Naive thymus-derived CD4-positive, alpha-beta T cell (primary cell): ENCODE data around the gene NAIF1. TPM values are rescaled to one million over a fixed set of nuclear protein-coding genes. Genes with fewer than 3 reads are reported as not detected.
A peak's percentile ranks its signal among the peaks of the same experiment; 100 is the strongest.

Experiments
- ATAC-seq: fragments of 150-1000 bp; cut with Tn5 transposase; 2 replicates; pipeline ENCODE4 v1.10.0; 2021; ENCODE audit warnings: mild to moderate bottlenecking, moderate library complexity
- CTCF ChIA-PET: fragments of 350-600 bp; sonication (Branson Sonifier 250); formaldehyde crosslinking; loops from one replicate; lab custom pipeline; 2021; ENCODE audit warnings: antibody characterized with exemption; lab: Charles Lee
- POLR2A ChIA-PET: fragments of 350-600 bp; sonication (Branson Sonifier 250); formaldehyde crosslinking; loops from one replicate; lab custom pipeline; 2021; ENCODE audit warnings: antibody characterized with exemption, inconsistent platforms; lab: Charles Lee
- DNase-seq, 9 donors: peaks; one replicate each; pipeline versions ENCODE4 v3.0.0 to v3.0.0-alpha.2; 2020 to 2022; ENCODE audit warnings: mixed read lengths in 1 of 9
- H3K27ac ChIP-seq: one replicate; pipeline ENCODE4 v1.7.0; 2013; ENCODE audit warnings: mild to moderate bottlenecking, low read depth, low read length, moderate library complexity
- H3K27me3 ChIP-seq, 2 donors: one replicate each; pipeline ENCODE4 v1.7.0; 2013; ENCODE audit warnings: low read length in 2 of 2, mild to moderate bottlenecking in 2 of 2, moderate library complexity in 2 of 2; ENCODE audit not compliant: control insufficient read depth in 2 of 2, insufficient read depth in 2 of 2
- H3K36me3 ChIP-seq, 3 experiments: 1 replicate in 2 of 3; 2 replicates in 1 of 3; pipeline ENCODE4 v1.7.0; 2013; ENCODE audit warnings: low read length in 3 of 3, mild to moderate bottlenecking in 3 of 3, moderate library complexity in 1 of 3; ENCODE audit not compliant: insufficient read depth in 3 of 3, control insufficient read depth in 2 of 3
- H3K4me1 ChIP-seq, 2 donors: one replicate each; pipeline ENCODE4 v1.7.0; 2013; ENCODE audit warnings: low read length in 2 of 2, mild to moderate bottlenecking in 2 of 2, moderate library complexity in 1 of 2; ENCODE audit not compliant: control insufficient read depth in 2 of 2, insufficient read depth in 2 of 2
- H3K4me3 ChIP-seq: 2 replicates; pipeline ENCODE4 v1.7.0; 2013; ENCODE audit warnings: mild to moderate bottlenecking, low read length
- H3K9me3 ChIP-seq, 3 experiments: 1 replicate in 2 of 3; 2 replicates in 1 of 3; pipeline ENCODE4 v1.7.0; 2013; ENCODE audit warnings: low read length in 3 of 3; ENCODE audit not compliant: control insufficient read depth in 2 of 3
- H3K27ac Mint-ChIP-seq, 9 donors: one replicate each; pipeline ENCODE4 v1.8.0; 2020 to 2022; ENCODE audit warnings: mixed read lengths in 9 of 9, mild to moderate bottlenecking in 8 of 9, moderate library complexity in 5 of 9, inconsistent platforms in 2 of 9
- H3K27me3 Mint-ChIP-seq, 5 donors: one replicate each; pipeline ENCODE4 v1.8.0; 2021 to 2022; ENCODE audit warnings: mixed read lengths in 5 of 5, mild to moderate bottlenecking in 1 of 5
- H3K36me3 Mint-ChIP-seq, 5 donors: one replicate each; pipeline ENCODE4 v1.8.0; 2020 to 2022; ENCODE audit warnings: mixed read lengths in 5 of 5, mild to moderate bottlenecking in 3 of 5, inconsistent platforms in 1 of 5
- H3K4me1 Mint-ChIP-seq, 7 donors: one replicate each; pipeline ENCODE4 v1.8.0; 2020 to 2022; ENCODE audit warnings: mixed read lengths in 7 of 7, mild to moderate bottlenecking in 3 of 7, inconsistent platforms in 1 of 7
- H3K4me3 Mint-ChIP-seq, 10 donors: one replicate each; pipeline ENCODE4 v1.8.0; 2020 to 2022; ENCODE audit warnings: mild to moderate bottlenecking in 10 of 10, mixed read lengths in 10 of 10, moderate library complexity in 6 of 10, inconsistent platforms in 2 of 10
- H3K9me3 Mint-ChIP-seq, 11 donors: one replicate each; pipeline ENCODE4 v1.8.0; 2020 to 2022; ENCODE audit warnings: mixed read lengths in 11 of 11, mild to moderate bottlenecking in 4 of 11, inconsistent platforms in 1 of 11, moderate library complexity in 1 of 11
- intact Hi-C, 2 donors: fragments of 100-400 bp; cut with micrococcal nuclease; formaldehyde crosslinking; loops; one replicate each; pipeline ENCODE4 v1.15.1; 2023
- polyA plus RNA-seq, 2 donors: library from polyadenylated mRNA; unstranded; fragments of 300-500 nt; fragmentation: Illumina TruSeq; gene quantifications; one replicate each; pipeline ENCODE4 v1.2.3, GENCODE V29; 2021
- total RNA-seq, 6 experiments: library from RNA in 5 of 6; stranded (reverse) in 5 of 6; gene quantifications; 1 replicate in 5 of 6; 2 replicates in 1 of 6; pipeline ENCODE4 v1.2.3 and lab custom pipeline; 2021 to 2026

Gene NAIF1
- total and polyA plus RNA-seq, 7 experiments from 2014 or later: 8.6 to 14.8 (median 11.8) TPM

DNA sequence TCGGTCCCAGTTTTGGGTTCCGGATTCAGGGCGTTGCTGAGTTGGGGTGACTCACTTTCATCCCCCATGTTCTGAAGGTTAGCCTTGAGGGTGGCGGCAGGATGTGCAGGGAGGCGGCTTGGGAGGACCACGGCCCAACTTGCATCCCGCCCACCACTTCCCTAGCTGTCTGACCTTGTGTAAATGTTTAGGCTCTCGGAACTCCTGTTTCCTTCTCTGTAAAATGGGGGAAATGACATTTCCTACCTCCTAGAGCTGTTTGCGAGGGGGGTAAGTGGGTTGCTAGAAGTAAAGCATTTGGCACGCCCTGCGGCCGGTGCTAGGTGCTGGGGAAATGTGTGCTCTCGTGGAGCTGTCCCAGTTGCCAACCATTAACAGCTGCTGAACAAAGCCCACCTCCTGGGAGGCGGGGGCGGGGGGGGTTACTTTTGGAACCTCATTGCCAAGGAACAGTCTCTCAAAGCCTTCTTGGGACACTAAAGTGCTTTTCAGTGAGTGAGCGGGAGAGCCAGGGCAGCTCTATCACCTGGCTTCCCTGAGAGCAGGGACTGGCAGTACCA is 32.9 kb upstream of the NAIF1 start:
- Mint-ChIP-seq H3K36me3 (peaks cover 6 to 29% (median 8%) of the 10 kb centered on the region in 5 donors), H3K4me3 (peak overlapping the region in 7 of 10 donors; percentile 9 to 68 (median 39)), H3K9me3 (no peaks in the 10 kb centered on the region), H3K27me3 (no peaks in the 10 kb centered on the region), H3K4me1 (peaks cover 36 to 81% (median 59%) of the 10 kb centered on the region in 7 donors), H3K27ac (peak overlapping the region in 5 of 9 donors; percentile 34 to 69 (median 52))
- H3K27me3 ChIP-seq: no peaks in the 10 kb centered on the region
- ChIA-PET POLR2A (interaction anchor here (0.7 to 1.2 kb wide), 2 partner anchors 16 to 32 kb away, joined by 3 to 4 read pairs; partner anchors contain the start of gene SLC25A25), CTCF (interaction anchor here (0.8 to 1.5 kb wide), 4 partner anchors 8 to 145 kb away, joined by 3 to 5 read pairs (median 3); no protein-coding TSS in a partner anchor)
- no peaks in the 10 kb centered on the region for H3K9me3 ChIP-seq
- no peak for DNase-seq
- no peak for ATAC-seq
- H3K36me3 ChIP-seq: peaks cover 5 to 36% (median 8%) of the 10 kb centered on the region in 3 experiments
- H3K27ac ChIP-seq: no peak overlapping the region
- no peak overlapping the region for H3K4me3 ChIP-seq
- peaks cover 13 to 42% of the 10 kb centered on the region in 2 donors for H3K4me1 ChIP-seq
- intact Hi-C loops: no loop called here

DNA sequence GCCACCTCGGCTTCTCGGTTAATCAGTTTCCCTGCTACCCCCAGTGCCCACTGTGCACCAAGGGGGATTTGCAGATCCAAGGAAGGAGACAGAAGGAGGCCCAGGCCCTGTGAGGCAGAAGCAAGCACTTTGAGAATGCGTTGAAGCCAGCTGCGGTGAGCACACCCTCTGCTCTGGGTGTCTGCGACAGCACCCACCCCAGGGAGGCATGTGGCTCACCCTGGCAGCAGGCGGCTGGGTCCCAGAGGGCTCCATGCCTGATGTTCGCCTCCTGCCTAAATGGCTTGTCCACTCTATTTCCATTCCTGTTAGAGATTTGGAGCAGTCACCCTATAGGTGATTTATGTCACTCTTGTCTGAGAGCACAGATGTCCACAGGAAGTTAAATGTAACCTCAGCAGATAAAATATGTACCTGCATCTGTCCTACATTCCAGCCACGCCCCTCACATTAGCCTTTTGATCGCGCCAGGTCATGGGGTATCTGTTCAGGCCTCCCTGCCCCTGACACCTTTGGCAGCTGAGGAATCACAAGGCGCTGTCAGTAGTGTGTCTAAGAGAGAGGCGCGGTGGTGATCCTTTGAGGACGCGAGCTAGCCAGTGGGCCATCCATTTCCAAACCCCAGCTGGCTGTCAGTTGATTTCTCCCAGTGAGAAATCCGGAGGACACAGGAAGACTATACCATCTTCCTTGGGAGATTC is 32.3 kb upstream of the NAIF1 start:
- Mint-ChIP-seq H3K4me3 (peak overlapping the region in 8 of 10 donors; percentile 9 to 68 (median 44)), H3K36me3 (peaks cover 6 to 28% (median 9%) of the 10 kb centered on the region in 5 donors), H3K9me3 (no peaks in the 10 kb centered on the region), H3K4me1 (peaks cover 40 to 84% (median 65%) of the 10 kb centered on the region in 7 donors), H3K27ac (peak overlapping the region in 5 of 9 donors; percentile 12 to 69 (median 52)), H3K27me3 (no peaks in the 10 kb centered on the region)
- H3K4me1 ChIP-seq: peaks cover 14 to 48% of the 10 kb centered on the region in 2 donors
- intact Hi-C loops: no loop called here
- H3K27ac ChIP-seq: peak overlapping the region; percentile 37
- ChIA-PET POLR2A (interaction anchor here (1.2 to 1.5 kb wide), 2 partner anchors 32 to 93 kb away, joined by 3 read pairs; partner anchors contain the start of gene SLC25A25), CTCF (interaction anchor here (0.9 to 1.3 kb wide), 3 partner anchors 18 to 145 kb away, joined by 3 to 5 read pairs (median 3); no protein-coding TSS in a partner anchor)
- ATAC-seq (no peak), DNase-seq (no peak)
- H3K27me3 ChIP-seq: no peaks in the 10 kb centered on the region
- H3K36me3 ChIP-seq: peaks cover 5 to 35% (median 7%) of the 10 kb centered on the region in 3 experiments
- no peaks in the 10 kb centered on the region for H3K9me3 ChIP-seq
- H3K4me3 ChIP-seq: no peak overlapping the region

GRCh38 chr9:128098297-128099230 is 31.4 kb upstream of the NAIF1 start:
- Mint-ChIP-seq H3K27me3 (no peaks in the 10 kb centered on the region), H3K4me3 (peak overlapping the region; percentile 25 to 74 (median 60)), H3K27ac (peak overlapping the region; percentile 34 to 88 (median 64)), H3K36me3 (peaks cover 3 to 23% (median 7%) of the 10 kb centered on the region in 5 donors), H3K9me3 (no peaks in the 10 kb centered on the region), H3K4me1 (peaks cover 36 to 84% (median 67%) of the 10 kb centered on the region in 7 donors)
- Histone ChIP-seq H3K27me3 (no peaks in the 10 kb centered on the region), H3K9me3 (no peaks in the 10 kb centered on the region), H3K36me3 (peaks cover 0 to 30% (median 0%) of the 10 kb centered on the region in 3 experiments), H3K27ac (peak overlapping the region; percentile 37), H3K4me3 (peak overlapping the region; percentile 17), H3K4me1 (peaks cover 17 to 51% of the 10 kb centered on the region in 2 donors)
- intact Hi-C loops: no loop called here
- ATAC-seq: peak; percentile 73
- ChIA-PET POLR2A (interaction anchor here (0.6 to 1.5 kb wide), 4 partner anchors 20 to 122 kb away, joined by 3 to 5 read pairs (median 3); partner anchors contain the start of gene SLC25A25), CTCF (interaction anchor here (0.5 to 1.3 kb wide), 6 partner anchors 8 to 146 kb away, joined by 3 to 5 read pairs (median 3); no protein-coding TSS in a partner anchor)
- DNase-seq: peak in 8 of 9 donors; percentile 37 to 81 (median 52)

GRCh38 chr9:128097543-128098296 is 30.6 kb upstream of the NAIF1 start:
- peaks cover 0 to 16% (median 6%) of the 10 kb centered on the region in 5 donors for H3K36me3 Mint-ChIP-seq
- ChIA-PET POLR2A (interaction anchor here (0.6 to 1.5 kb wide), 3 partner anchors 19 to 121 kb away, joined by 3 to 5 read pairs (median 3); no protein-coding TSS in a partner anchor), CTCF (interaction anchor here (0.5 to 1.1 kb wide), 5 partner anchors 9 to 145 kb away, joined by 3 to 5 read pairs (median 3); no protein-coding TSS in a partner anchor)
- peaks cover 40 to 84% (median 67%) of the 10 kb centered on the region in 7 donors for H3K4me1 Mint-ChIP-seq
- DNase-seq (no peak), ATAC-seq (no peak)
- Histone ChIP-seq H3K4me3 (no peak overlapping the region), H3K9me3 (no peaks in the 10 kb centered on the region), H3K4me1 (peaks cover 16 to 52% of the 10 kb centered on the region in 2 donors), H3K27me3 (no peaks in the 10 kb centered on the region), H3K27ac (no peak overlapping the region), H3K36me3 (peaks cover 0 to 24% (median 0%) of the 10 kb centered on the region in 3 experiments)
- no peaks in the 10 kb centered on the region for H3K27me3 Mint-ChIP-seq
- peak overlapping the region; percentile 34 to 88 (median 58) for H3K27ac Mint-ChIP-seq
- intact Hi-C loops: no loop called here
- peak overlapping the region in 8 of 10 donors; percentile 52 to 74 (median 62) for H3K4me3 Mint-ChIP-seq
- H3K9me3 Mint-ChIP-seq: no peaks in the 10 kb centered on the region

DNA sequence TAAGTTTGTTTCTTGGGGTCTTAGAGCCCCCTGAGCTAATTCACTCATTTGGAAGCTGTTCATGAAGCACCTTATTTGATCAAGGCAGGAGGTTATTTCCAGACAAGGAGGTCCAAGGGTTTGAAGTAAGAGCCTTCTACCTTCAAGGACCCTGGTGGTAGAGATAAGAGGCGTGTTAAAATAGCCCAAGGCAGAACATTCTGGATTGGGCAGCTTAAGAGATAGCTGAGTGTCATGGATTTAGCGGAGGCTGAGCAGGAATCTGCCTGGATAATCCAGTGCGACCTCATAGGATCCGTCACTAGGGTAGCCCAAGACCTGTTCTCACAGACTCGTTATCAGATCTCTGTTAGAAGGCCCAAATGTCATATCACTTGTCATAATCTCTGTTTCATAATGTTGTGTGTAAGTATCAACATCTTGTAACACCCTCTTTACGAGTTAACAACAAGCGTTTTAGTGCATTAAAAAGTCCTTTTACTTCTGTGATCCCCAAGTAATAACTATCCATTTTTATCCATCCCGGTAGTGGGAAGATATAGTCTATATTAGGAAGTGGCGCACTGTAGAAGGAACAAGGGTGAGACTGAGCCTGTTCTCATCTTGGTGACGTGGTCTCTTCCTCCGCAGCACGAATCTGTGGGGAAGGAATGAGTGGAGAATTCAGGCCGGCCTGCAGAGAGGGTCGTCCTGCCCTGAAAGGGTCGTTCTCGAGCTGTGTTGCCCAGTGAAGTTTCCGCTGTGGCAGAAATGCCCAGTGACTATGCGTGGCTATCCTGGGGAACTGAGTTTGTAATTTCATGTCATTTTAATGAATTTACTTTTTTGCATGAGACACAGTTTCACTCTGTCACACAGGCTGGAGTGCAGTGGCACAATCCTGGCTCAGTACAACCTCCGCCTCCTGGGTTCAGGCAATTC is 29.8 kb upstream of the NAIF1 start:
- peak overlapping the region in 5 of 9 donors; percentile 17 to 73 (median 57) for H3K27ac Mint-ChIP-seq
- H3K36me3 Mint-ChIP-seq: peaks cover 0 to 8% (median 6%) of the 10 kb centered on the region in 5 donors
- H3K4me1 ChIP-seq: peaks cover 18 to 61% of the 10 kb centered on the region in 2 donors
- H3K4me3 Mint-ChIP-seq: no peak overlapping the region
- H3K27me3 Mint-ChIP-seq: no peaks in the 10 kb centered on the region
- CTCF ChIA-PET: interaction anchor here (0.6 to 1.1 kb wide), 3 partner anchors 8 to 62 kb away, joined by 3 to 4 read pairs (median 3); no protein-coding TSS in a partner anchor
- H3K9me3 ChIP-seq: no peaks in the 10 kb centered on the region
- POLR2A ChIA-PET: interaction anchor here (1.0 kb wide), 1 partner anchor 24 kb away, joined by 3 read pairs; no protein-coding TSS in a partner anchor
- DNase-seq (no peak), ATAC-seq (no peak)
- H3K4me3 ChIP-seq: no peak overlapping the region
- peaks cover 0 to 15% (median 0%) of the 10 kb centered on the region in 3 experiments for H3K36me3 ChIP-seq
- no peak overlapping the region for H3K27ac ChIP-seq
- H3K9me3 Mint-ChIP-seq: no peaks in the 10 kb centered on the region
- H3K4me1 Mint-ChIP-seq: peaks cover 43 to 84% (median 70%) of the 10 kb centered on the region in 7 donors
- intact Hi-C loops: no loop called here
- H3K27me3 ChIP-seq: no peaks in the 10 kb centered on the region
